Gastrocnemius medialis (tissue), 4 donors: ENCODE measurements around the gene PLD1.

Experiments
- CTCF ChIP-seq, 5 experiments: fragments of 450-650 bp in 3 of 5; fragments of 200-600 bp in 2 of 5; sonication (generic) in 2 of 5; IDR thresholded peaks in 4 of 5; conservative IDR thresholded peaks in 1 of 5; 1 replicate in 4 of 5; 2 replicates in 1 of 5; pipeline ENCODE4 v1.5.1; 2016 to 2019; ENCODE audit warnings: antibody characterized with exemption in 5 of 5, mild to moderate bottlenecking in 3 of 5, moderate library complexity in 3 of 5
- POLR2A ChIP-seq, 2 donors: fragments of 450-650 bp; IDR thresholded peaks; one replicate each; pipeline ENCODE4 v1.6.1; 2017; ENCODE audit warnings: antibody characterized with exemption in 2 of 2, mild to moderate bottlenecking in 2 of 2, moderate library complexity in 2 of 2

DNA sequence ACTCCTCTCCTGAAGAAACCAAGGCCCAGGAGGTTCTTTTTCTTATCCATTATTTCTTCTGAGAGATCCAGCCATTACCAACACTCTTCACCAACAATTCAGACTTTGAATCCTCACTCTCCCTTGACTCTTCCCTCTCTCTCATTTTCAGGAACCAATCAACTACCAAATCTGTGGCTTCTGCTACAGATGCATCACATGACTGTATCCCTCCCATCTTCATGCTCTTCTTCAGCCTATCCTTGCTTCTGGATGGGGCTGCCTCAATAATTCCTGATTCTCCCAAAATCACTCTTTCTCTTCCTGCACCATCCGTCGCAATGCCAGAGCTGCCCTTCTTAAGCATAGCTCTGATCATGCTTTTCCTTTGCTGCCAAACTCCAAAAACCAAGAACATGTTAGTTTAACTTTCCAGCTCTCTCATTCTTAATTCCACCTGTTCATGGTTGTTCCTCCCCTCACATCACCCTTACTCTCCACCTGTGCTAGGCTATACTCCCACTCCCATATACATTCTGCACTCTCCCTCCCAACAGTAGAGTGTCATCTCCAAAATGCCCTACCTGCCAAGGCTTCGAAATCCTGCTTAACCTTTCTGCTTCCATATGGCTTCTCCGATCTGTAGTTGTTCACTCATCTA, 13.5 kb downstream of the PLD1 start:
- no peak for TF ChIP-seq CTCF (IDR thresholded peaks at IDR 0.05 in 4 of 5, conservative IDR thresholded peaks at IDR 0.05 in 1 of 5)
- no peak for TF ChIP-seq POLR2A (IDR thresholded peaks at IDR 0.05)
